Measurements from ENCODE around the gene NUP62CL.

DNA sequence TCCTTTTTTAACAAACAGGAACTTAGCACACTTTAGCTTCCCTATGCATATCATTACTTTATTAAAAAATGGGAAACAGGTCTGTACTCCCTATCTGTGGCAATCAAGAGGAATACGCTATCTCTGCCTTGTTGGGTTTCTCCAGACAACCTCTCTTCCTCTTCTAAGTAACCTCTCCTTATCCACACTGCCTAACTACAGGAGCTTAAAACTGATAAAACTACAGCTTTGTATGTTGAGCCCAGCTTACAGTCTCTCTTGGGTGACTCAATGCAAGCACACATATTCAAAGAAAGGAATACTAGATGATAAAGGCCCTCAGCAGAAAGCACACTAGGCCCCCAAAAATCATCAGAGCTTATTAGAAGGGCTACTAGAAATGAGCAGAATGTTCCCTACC, 8.9 kb downstream of the NUP62CL start:
- TF ChIP-seq, protein P1, sequence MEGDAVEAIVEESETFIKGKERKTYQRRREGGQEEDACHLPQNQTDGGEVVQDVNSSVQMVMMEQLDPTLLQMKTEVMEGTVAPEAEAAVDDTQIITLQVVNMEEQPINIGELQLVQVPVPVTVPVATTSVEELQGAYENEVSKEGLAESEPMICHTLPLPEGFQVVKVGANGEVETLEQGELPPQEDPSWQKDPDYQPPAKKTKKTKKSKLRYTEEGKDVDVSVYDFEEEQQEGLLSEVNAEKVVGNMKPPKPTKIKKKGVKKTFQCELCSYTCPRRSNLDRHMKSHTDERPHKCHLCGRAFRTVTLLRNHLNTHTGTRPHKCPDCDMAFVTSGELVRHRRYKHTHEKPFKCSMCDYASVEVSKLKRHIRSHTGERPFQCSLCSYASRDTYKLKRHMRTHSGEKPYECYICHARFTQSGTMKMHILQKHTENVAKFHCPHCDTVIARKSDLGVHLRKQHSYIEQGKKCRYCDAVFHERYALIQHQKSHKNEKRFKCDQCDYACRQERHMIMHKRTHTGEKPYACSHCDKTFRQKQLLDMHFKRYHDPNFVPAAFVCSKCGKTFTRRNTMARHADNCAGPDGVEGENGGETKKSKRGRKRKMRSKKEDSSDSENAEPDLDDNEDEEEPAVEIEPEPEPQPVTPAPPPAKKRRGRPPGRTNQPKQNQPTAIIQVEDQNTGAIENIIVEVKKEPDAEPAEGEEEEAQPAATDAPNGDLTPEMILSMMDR (conservative IDR thresholded peaks at IDR 0.05; ENCODE audit: low read depth, low read length), result no peak
- no peak for TF ChIP-seq EZH2 (IDR thresholded peaks at IDR 0.05; ENCODE audit: borderline replicate concordance, low read depth, low read length, poor library complexity, severe bottlenecking)
